Nephron progenitor cell (in vitro differentiated cells): ENCODE measurements around the gene MSI2.
A peak's percentile ranks its signal among the peaks of the same experiment; 100 is the strongest.

Experiments used
- DNase-seq: peaks from one replicate; pipeline ENCODE4 v3.0.0; 2021
- H3K27ac Mint-ChIP-seq: 2 replicates; pipeline ENCODE4 v1.8.0; 2021; ENCODE audit warnings: mild to moderate bottlenecking, moderate library complexity, mixed read lengths
- H3K27me3 Mint-ChIP-seq: 2 replicates; pipeline ENCODE4 v1.8.0; 2021; ENCODE audit warnings: mild to moderate bottlenecking, low read depth, mixed read lengths; ENCODE audit not compliant: poor library complexity
- H3K36me3 Mint-ChIP-seq: 2 replicates; pipeline ENCODE4 v1.8.0; 2021; ENCODE audit warnings: low read depth, mixed read lengths
- H3K4me1 Mint-ChIP-seq: 2 replicates; pipeline ENCODE4 v1.8.0; 2021; ENCODE audit warnings: mixed read lengths
- H3K4me3 Mint-ChIP-seq: 2 replicates; pipeline ENCODE4 v1.8.0; 2021; ENCODE audit warnings: mild to moderate bottlenecking, moderate library complexity, mixed read lengths
- H3K9me3 Mint-ChIP-seq: 2 replicates; pipeline ENCODE4 v1.8.0; 2021; ENCODE audit warnings: mild to moderate bottlenecking, moderate library complexity, mixed read lengths
- TF ChIP-seq, protein P1 (sequence below): fragments of 200-600 bp; sonication (generic); IDR thresholded peaks from 2 replicates; pipeline ENCODE4 v1.5.0; 2021; ENCODE audit warnings: antibody characterized with exemption

Gene MSI2

DNA sequence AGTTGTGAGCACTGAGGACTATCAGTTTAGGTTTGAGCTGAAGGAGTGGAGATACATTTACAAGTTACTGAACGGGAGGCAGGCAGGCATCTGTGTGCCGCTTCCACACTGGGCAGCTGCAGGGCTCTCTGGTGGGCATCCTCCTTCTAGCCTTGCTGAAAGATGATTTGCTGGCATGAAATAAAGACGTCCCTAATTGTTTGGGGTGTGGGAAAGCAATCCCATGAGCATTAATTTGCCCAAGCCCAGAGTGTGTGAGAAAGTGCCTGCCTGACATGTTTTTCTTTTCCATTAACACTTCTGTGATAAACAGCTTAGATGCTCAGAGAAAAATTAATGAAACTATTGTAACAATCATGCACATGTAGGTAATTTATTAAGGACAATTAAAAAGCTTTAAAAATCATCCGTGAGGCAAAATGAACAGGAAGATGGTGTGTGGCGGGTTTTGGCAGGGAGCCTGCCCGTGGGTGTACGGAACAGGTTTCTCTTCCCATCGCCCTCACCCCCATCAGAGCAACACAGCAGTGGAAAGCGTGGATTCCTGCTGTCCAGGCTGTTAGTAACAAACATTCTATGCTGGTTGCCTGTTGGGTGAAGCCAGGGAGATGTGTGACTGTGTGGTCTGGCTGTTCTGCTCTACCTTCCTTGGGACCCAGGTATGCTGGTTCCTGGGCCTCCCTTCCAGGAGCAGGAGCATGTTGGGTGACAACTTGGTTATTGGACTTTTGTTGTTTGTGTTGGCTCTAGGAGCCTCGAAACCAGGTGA is 191.9 kb downstream of the MSI2 start:
- TF ChIP-seq, protein P1, sequence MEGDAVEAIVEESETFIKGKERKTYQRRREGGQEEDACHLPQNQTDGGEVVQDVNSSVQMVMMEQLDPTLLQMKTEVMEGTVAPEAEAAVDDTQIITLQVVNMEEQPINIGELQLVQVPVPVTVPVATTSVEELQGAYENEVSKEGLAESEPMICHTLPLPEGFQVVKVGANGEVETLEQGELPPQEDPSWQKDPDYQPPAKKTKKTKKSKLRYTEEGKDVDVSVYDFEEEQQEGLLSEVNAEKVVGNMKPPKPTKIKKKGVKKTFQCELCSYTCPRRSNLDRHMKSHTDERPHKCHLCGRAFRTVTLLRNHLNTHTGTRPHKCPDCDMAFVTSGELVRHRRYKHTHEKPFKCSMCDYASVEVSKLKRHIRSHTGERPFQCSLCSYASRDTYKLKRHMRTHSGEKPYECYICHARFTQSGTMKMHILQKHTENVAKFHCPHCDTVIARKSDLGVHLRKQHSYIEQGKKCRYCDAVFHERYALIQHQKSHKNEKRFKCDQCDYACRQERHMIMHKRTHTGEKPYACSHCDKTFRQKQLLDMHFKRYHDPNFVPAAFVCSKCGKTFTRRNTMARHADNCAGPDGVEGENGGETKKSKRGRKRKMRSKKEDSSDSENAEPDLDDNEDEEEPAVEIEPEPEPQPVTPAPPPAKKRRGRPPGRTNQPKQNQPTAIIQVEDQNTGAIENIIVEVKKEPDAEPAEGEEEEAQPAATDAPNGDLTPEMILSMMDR = no peak
- no peak for DNase-seq
- H3K4me1 Mint-ChIP-seq = peaks cover 81% of the 10 kb centered on the region
- no peaks in the 10 kb centered on the region for H3K27me3 Mint-ChIP-seq
- no peaks in the 10 kb centered on the region for H3K9me3 Mint-ChIP-seq
- peaks cover 49% of the 10 kb centered on the region for H3K36me3 Mint-ChIP-seq
- H3K4me3 Mint-ChIP-seq = no peak overlapping the region
- H3K27ac Mint-ChIP-seq = peak overlapping the region; percentile 95

DNA sequence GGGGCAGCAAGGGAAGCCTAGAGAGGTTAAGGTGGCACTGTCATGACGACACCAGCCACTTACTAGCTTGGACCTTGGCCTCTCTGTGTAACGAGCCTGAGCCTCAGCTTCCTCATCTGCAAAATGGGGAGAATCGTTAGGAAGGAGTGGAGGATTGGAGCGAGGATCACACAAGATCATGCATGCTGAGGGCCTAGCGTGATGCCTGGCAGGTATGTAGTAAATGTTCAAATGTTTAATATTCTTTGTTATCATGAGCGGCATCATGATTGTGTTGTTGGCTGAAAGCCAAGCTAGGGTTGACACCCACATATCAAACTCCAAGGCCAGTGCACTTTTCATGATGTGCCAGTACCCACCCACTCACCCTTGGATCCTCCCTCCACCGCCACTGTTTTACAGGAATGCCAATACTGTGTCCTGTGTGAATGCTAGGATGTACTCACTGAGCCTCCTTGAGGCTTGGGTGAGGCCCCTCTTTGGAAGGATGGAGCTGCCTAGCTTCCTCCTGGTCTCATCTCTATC is 192.5 kb downstream of the MSI2 start:
- TF ChIP-seq, protein P1 = no peak
- Mint-ChIP-seq H3K36me3 (peaks cover 56% of the 10 kb centered on the region), H3K9me3 (no peaks in the 10 kb centered on the region), H3K4me1 (peaks cover 74% of the 10 kb centered on the region), H3K27ac (peak overlapping the region; percentile 20), H3K4me3 (no peak overlapping the region), H3K27me3 (no peaks in the 10 kb centered on the region)
- DNase-seq = no peak

DNA sequence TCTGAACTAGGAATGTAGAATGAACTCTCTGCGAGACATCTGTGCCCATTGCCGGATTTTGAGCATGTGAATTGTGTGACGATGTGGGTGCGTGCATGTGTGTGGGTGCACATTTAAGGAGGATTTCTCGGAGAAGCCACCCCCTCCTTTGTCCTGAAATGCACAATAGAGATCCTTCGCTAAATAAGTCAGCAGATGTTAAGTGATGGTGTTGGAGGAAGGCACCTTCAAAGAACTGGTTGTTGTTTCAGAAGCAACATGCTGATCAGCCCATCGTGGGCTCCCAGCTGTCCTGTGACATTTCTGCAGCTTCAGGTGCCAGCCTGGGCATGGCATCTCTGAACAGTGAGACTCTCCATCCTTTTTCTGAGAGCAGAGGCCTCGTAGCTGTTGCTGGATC is 194.9 kb downstream of the MSI2 start:
- no peaks in the 10 kb centered on the region for H3K9me3 Mint-ChIP-seq
- TF ChIP-seq, protein P1 = no peak
- H3K27ac Mint-ChIP-seq = peak overlapping the region; percentile 64
- DNase-seq = no peak
- H3K27me3 Mint-ChIP-seq = no peaks in the 10 kb centered on the region
- peaks cover 67% of the 10 kb centered on the region for H3K36me3 Mint-ChIP-seq
- no peak overlapping the region for H3K4me3 Mint-ChIP-seq
- peaks cover 69% of the 10 kb centered on the region for H3K4me1 Mint-ChIP-seq

DNA sequence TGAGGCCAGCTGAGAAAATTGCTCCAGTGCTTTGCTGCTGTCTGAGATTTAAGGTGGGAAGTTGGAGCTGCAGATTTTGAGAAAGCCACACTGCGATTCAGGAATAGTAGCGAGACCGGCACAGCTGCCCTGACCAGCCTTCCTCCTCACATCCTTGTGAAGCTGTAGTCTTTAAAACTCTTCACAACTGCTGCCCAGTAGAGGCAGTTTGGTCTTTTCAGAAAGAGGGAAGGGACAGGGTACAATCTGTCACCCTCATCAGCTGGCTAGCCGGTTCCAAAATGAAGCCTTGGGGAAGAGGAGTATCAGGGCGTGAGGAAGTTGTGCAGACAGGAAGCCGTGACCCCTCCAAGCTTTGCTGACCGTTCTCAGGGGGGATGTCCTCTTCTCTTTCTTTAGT is 195.3 kb downstream of the MSI2 start:
- H3K27me3 Mint-ChIP-seq = no peaks in the 10 kb centered on the region
- DNase-seq = no peak
- H3K27ac Mint-ChIP-seq = peak overlapping the region; percentile 95
- TF ChIP-seq, protein P1 = no peak
- no peak overlapping the region for H3K4me3 Mint-ChIP-seq
- no peaks in the 10 kb centered on the region for H3K9me3 Mint-ChIP-seq
- H3K4me1 Mint-ChIP-seq = peaks cover 67% of the 10 kb centered on the region
- peaks cover 66% of the 10 kb centered on the region for H3K36me3 Mint-ChIP-seq

DNA sequence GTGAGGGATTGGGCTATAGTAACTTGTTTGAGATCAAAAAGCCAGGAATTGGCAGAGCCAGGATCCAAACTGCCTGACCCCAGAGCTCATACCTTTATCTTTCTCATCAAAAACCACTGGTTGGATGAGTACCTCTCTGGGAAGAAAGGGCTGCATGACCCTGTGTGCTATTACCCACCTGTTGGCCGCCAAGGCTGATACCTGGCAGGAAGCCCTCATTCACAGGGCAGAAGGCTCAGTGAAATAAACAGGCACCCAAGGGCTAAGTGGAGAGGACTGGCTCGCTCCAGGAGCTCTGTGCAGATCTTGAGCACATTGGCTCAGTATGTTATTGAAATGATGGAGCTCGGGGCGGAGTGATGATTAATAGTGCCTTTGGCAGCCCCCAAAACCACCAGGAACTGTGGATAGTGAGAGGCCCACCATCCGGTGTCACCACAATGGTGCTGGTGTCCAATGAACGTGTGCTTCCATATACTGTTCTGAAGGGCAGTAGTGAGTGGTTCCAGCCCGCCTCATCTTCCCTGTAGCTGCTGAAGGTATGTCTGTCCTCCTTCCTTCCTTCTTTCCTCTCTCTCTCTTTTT is 197.6 kb downstream of the MSI2 start:
- no peaks in the 10 kb centered on the region for H3K27me3 Mint-ChIP-seq
- no peak for DNase-seq
- peaks cover 57% of the 10 kb centered on the region for H3K4me1 Mint-ChIP-seq
- peaks cover 53% of the 10 kb centered on the region for H3K36me3 Mint-ChIP-seq
- H3K9me3 Mint-ChIP-seq = no peaks in the 10 kb centered on the region
- H3K4me3 Mint-ChIP-seq = no peak overlapping the region
- H3K27ac Mint-ChIP-seq = no peak overlapping the region
- TF ChIP-seq, protein P1 = no peak

DNA sequence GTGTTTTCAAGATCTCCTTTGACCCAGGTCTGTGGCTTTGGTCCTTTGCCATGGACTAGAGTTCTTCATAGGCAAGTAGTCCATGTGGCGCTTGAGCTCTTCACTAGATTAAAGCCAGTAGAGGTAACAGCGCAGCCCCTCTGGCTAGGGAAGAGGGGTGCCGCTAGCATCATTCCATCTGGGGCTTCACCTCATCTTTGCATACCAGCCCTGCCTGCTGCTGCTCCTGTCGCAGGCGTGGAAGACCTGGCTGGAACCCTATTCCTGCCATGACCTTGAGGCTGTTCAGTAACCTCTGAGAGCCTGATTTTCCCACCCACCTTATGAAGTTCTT is 198.4 kb downstream of the MSI2 start:
- no peak overlapping the region for H3K4me3 Mint-ChIP-seq
- H3K9me3 Mint-ChIP-seq = no peaks in the 10 kb centered on the region
- H3K27ac Mint-ChIP-seq = no peak overlapping the region
- TF ChIP-seq, protein P1 = no peak
- no peaks in the 10 kb centered on the region for H3K27me3 Mint-ChIP-seq
- H3K36me3 Mint-ChIP-seq = peaks cover 53% of the 10 kb centered on the region
- no peak for DNase-seq
- H3K4me1 Mint-ChIP-seq = peaks cover 58% of the 10 kb centered on the region
